HL-60 (cell line): ENCODE results near the gene FBN1.

Experiments
- DNase-seq, 2 experiments: peaks; one replicate each; pipeline ENCODE4 v3.0.0-alpha.2; 2010 to 2020; ENCODE audit warnings: low read depth in 1 of 2, low spot score in 1 of 2
- H3K27ac ChIP-seq: fragments of 250-450 bp; sonication (Bioruptor Pico); replicated peaks from 2 replicates; pipeline ENCODE4 v1.5.1; 2020; ENCODE audit warnings: mild to moderate bottlenecking, moderate library complexity
- H3K27me3 ChIP-seq: fragments of 250-450 bp; sonication (Bioruptor Pico); 2 replicates; pipeline ENCODE4 v1.5.1; 2021; ENCODE audit warnings: mild to moderate bottlenecking, moderate library complexity; ENCODE audit not compliant: insufficient read depth, poor library complexity, severe bottlenecking
- H3K4me3 ChIP-seq: replicated peaks from 2 replicates; pipeline ENCODE4 v1.5.1; 2011; ENCODE audit warnings: mild to moderate bottlenecking, control low read depth, low read length; ENCODE audit not compliant: insufficient read depth
- GABPA ChIP-seq: IDR thresholded peaks from 2 replicates; pipeline ENCODE4 v1.6.1; 2012; ENCODE audit warnings: low read depth
- POLR2AphosphoS5 ChIP-seq: IDR thresholded peaks from 2 replicates; pipeline ENCODE4 v1.6.1; 2012; ENCODE audit warnings: low read depth
- REST ChIP-seq: IDR thresholded peaks from 2 replicates; pipeline ENCODE4 v1.6.1; 2012; ENCODE audit warnings: low read depth; ENCODE audit not compliant: insufficient replicate concordance
- SPI1 ChIP-seq: IDR thresholded peaks from 2 replicates; pipeline ENCODE4 v1.6.1; 2012; ENCODE audit warnings: low read depth, mild to moderate bottlenecking, borderline replicate concordance
- TF ChIP-seq, protein P1 (sequence below): IDR thresholded peaks from one replicate; pipeline ENCODE4 v1.5.1; 2011; ENCODE audit warnings: low read length, control low read depth, inconsistent platforms; ENCODE audit not compliant: insufficient read depth

The FBN1 gene

GRCh38 chr15:48366584-48367312 is 278.8 kb downstream of the FBN1 start:
- H3K4me3 ChIP-seq, result no peak overlapping the region
- no peak overlapping the region for H3K27ac ChIP-seq
- TF ChIP-seq, protein P1, sequence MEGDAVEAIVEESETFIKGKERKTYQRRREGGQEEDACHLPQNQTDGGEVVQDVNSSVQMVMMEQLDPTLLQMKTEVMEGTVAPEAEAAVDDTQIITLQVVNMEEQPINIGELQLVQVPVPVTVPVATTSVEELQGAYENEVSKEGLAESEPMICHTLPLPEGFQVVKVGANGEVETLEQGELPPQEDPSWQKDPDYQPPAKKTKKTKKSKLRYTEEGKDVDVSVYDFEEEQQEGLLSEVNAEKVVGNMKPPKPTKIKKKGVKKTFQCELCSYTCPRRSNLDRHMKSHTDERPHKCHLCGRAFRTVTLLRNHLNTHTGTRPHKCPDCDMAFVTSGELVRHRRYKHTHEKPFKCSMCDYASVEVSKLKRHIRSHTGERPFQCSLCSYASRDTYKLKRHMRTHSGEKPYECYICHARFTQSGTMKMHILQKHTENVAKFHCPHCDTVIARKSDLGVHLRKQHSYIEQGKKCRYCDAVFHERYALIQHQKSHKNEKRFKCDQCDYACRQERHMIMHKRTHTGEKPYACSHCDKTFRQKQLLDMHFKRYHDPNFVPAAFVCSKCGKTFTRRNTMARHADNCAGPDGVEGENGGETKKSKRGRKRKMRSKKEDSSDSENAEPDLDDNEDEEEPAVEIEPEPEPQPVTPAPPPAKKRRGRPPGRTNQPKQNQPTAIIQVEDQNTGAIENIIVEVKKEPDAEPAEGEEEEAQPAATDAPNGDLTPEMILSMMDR, result no peak
- TF ChIP-seq GABPA, result no peak
- no peak for TF ChIP-seq POLR2AphosphoS5
- TF ChIP-seq REST, result no peak
- TF ChIP-seq SPI1, result no peak
- no peak for DNase-seq
- H3K27me3 ChIP-seq, result peaks cover 2% of the 10 kb centered on the region

- DNase-seq, result no peak
- no peak for TF ChIP-seq GABPA
- TF ChIP-seq REST, result no peak
- TF ChIP-seq, protein P1, result no peak
- TF ChIP-seq SPI1, result no peak
- no peak for TF ChIP-seq POLR2AphosphoS5
- H3K27ac ChIP-seq, result no peak overlapping the region
- peaks cover 2% of the 10 kb centered on the region for H3K27me3 ChIP-seq
- no peak overlapping the region for H3K4me3 ChIP-seq
These were observed 279.9 kb downstream of the FBN1 start for GRCh38 chr15:48365575-48365974.

DNA sequence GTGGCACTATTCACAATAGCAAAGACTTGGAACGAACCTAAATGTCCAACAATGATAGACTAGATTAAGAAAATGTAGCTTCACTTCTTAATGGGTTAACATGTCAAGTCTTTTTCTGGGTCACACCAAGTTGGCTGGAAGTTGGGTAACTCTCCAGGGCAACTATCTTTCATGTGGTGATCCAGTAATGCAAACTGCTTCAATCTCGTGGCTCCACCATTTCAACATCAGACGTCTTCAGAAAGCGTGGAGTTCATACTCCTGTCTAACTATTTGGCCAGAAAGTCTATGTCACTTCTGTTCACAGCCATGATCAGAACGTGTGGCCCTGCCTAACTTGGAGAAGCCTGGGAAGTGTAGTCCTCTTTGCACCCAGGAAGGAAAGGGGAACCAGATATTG is 282.0 kb downstream of the FBN1 start:
- Histone ChIP-seq H3K4me3 (no peak overlapping the region), H3K27ac (no peak overlapping the region), H3K27me3 (no peaks in the 10 kb centered on the region)
- no peak for DNase-seq
- TF ChIP-seq, protein P1, result no peak
- TF ChIP-seq SPI1 (no peak), GABPA (no peak), POLR2AphosphoS5 (no peak), REST (no peak)
